Stomach smooth muscle (tissue), 2 donors: Measurements from ENCODE around the gene MSMP.

Experiments
- H3K27ac ChIP-seq: one replicate; pipeline ENCODE4 v1.7.0; 2013; ENCODE audit warnings: mild to moderate bottlenecking, low read length, inconsistent platforms
- H3K27me3 ChIP-seq, 2 donors: one replicate each; pipeline ENCODE4 v1.7.0; 2013; ENCODE audit warnings: low read length in 2 of 2; ENCODE audit not compliant: insufficient read depth in 2 of 2, control insufficient read depth in 1 of 2
- H3K36me3 ChIP-seq, 2 donors: one replicate each; pipeline ENCODE4 v1.7.0; 2013; ENCODE audit warnings: low read length in 2 of 2; ENCODE audit not compliant: control insufficient read depth in 2 of 2, insufficient read depth in 2 of 2
- H3K4me1 ChIP-seq: one replicate; pipeline ENCODE4 v1.7.0; 2013; ENCODE audit warnings: low read length; ENCODE audit not compliant: control insufficient read depth, insufficient read depth
- H3K4me3 ChIP-seq, 2 donors: one replicate each; pipeline ENCODE4 v1.7.0; 2013; ENCODE audit warnings: low read length in 2 of 2
- H3K9ac ChIP-seq, 2 donors: one replicate each; pipeline ENCODE4 v1.7.0; 2013; ENCODE audit warnings: low read length in 2 of 2, mild to moderate bottlenecking in 1 of 2
- H3K9me3 ChIP-seq, 2 donors: one replicate each; pipeline ENCODE4 v1.7.0; 2013; ENCODE audit warnings: low read length in 2 of 2; ENCODE audit not compliant: control insufficient read depth in 2 of 2
- donor health status: healthy.
- donor health status: Pancreatic carcinoma.

MSMP gene

GRCh38 chr9:35711501-35712428 is 42.3 kb downstream of the MSMP start:
- no peaks in the 10 kb centered on the region for H3K27me3 ChIP-seq
- no peak overlapping the region for H3K9ac ChIP-seq
- peaks cover 83 to 85% of the 10 kb centered on the region in 2 donors for H3K36me3 ChIP-seq
- H3K9me3 ChIP-seq: no peaks in the 10 kb centered on the region
- H3K27ac ChIP-seq: peak overlapping the region; percentile 49
- no peaks in the 10 kb centered on the region for H3K4me1 ChIP-seq
- H3K4me3 ChIP-seq: no peak overlapping the region

- H3K9ac ChIP-seq: no peak overlapping the region
- H3K27me3 ChIP-seq: no peaks in the 10 kb centered on the region
- H3K36me3 ChIP-seq: peaks cover 83 to 85% of the 10 kb centered on the region in 2 donors
- no peak overlapping the region for H3K4me3 ChIP-seq
- peak overlapping the region; percentile 49 for H3K27ac ChIP-seq
- no peaks in the 10 kb centered on the region for H3K4me1 ChIP-seq
- H3K9me3 ChIP-seq: no peaks in the 10 kb centered on the region
Observed at GRCh38 chr9:35710818-35711500, 43.1 kb downstream of the MSMP start.

GRCh38 chr9:35708146-35708545 is 45.9 kb downstream of the MSMP start:
- Histone ChIP-seq H3K36me3 (peaks cover 87 to 88% of the 10 kb centered on the region in 2 donors), H3K9ac (no peak overlapping the region), H3K27ac (no peak overlapping the region), H3K9me3 (no peaks in the 10 kb centered on the region), H3K4me3 (no peak overlapping the region), H3K27me3 (no peaks in the 10 kb centered on the region), H3K4me1 (no peaks in the 10 kb centered on the region)

GRCh38 chr9:35706951-35707350 is 47.1 kb downstream of the MSMP start:
- H3K4me1 ChIP-seq: no peaks in the 10 kb centered on the region
- H3K4me3 ChIP-seq: no peak overlapping the region
- H3K36me3 ChIP-seq: peaks cover 85 to 86% of the 10 kb centered on the region in 2 donors
- no peak overlapping the region for H3K9ac ChIP-seq
- H3K27me3 ChIP-seq: no peaks in the 10 kb centered on the region
- no peaks in the 10 kb centered on the region for H3K9me3 ChIP-seq
- peak overlapping the region; percentile 53 for H3K27ac ChIP-seq

GRCh38 chr9:35705836-35706430 is 48.1 kb downstream of the MSMP start:
- no peaks in the 10 kb centered on the region for H3K27me3 ChIP-seq
- no peaks in the 10 kb centered on the region for H3K4me1 ChIP-seq
- H3K9me3 ChIP-seq: no peaks in the 10 kb centered on the region
- H3K4me3 ChIP-seq: no peak overlapping the region
- peak overlapping the region; percentile 46 for H3K27ac ChIP-seq
- H3K9ac ChIP-seq: no peak overlapping the region
- H3K36me3 ChIP-seq: peaks cover 82 to 85% of the 10 kb centered on the region in 2 donors

DNA sequence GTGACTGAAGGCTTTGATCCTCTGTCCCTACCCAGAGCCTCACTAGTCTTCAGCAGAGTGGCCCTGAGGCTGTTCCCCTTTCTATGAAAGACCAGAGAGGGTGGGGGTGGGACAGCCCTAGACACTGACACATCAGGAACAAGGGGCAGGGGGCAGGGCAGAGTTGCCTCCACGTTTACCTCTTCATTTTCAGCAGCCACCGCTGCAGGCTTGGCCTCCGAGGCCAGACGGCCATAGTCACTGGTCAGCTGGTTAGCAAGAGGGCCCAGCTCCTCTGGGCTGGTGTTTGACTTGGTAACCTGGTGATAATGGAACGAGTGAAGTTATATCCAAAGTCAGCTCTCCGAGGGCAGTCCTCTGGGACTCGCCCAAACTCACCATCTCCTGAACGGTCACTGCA is 48.7 kb downstream of the MSMP start:
- Histone ChIP-seq H3K9me3 (no peaks in the 10 kb centered on the region), H3K27ac (peak overlapping the region; percentile 46), H3K9ac (no peak overlapping the region), H3K27me3 (no peaks in the 10 kb centered on the region), H3K4me1 (no peaks in the 10 kb centered on the region), H3K4me3 (no peak overlapping the region), H3K36me3 (peaks cover 82 to 85% of the 10 kb centered on the region in 2 donors)

GRCh38 chr9:35703906-35704672 is 50.0 kb downstream of the MSMP start:
- H3K9me3 ChIP-seq: no peaks in the 10 kb centered on the region
- H3K4me3 ChIP-seq: no peak overlapping the region
- H3K36me3 ChIP-seq: peaks cover 92 to 93% of the 10 kb centered on the region in 2 donors

More at GRCh38 chr9:35703906-35704672, 50.0 kb downstream of the MSMP start:
- Histone ChIP-seq H3K9ac (no peak overlapping the region), H3K27ac (no peak overlapping the region), H3K27me3 (no peaks in the 10 kb centered on the region), H3K4me1 (peaks cover 3% of the 10 kb centered on the region)
